ENCODE results near the gene IMPDH2. TPM values are rescaled to one million over a fixed set of nuclear protein-coding genes. Genes with fewer than 3 reads are reported as not detected.

The IMPDH2 gene
- total RNA-seq, 1 experiment from 2014 or later, result 184 TPM

DNA sequence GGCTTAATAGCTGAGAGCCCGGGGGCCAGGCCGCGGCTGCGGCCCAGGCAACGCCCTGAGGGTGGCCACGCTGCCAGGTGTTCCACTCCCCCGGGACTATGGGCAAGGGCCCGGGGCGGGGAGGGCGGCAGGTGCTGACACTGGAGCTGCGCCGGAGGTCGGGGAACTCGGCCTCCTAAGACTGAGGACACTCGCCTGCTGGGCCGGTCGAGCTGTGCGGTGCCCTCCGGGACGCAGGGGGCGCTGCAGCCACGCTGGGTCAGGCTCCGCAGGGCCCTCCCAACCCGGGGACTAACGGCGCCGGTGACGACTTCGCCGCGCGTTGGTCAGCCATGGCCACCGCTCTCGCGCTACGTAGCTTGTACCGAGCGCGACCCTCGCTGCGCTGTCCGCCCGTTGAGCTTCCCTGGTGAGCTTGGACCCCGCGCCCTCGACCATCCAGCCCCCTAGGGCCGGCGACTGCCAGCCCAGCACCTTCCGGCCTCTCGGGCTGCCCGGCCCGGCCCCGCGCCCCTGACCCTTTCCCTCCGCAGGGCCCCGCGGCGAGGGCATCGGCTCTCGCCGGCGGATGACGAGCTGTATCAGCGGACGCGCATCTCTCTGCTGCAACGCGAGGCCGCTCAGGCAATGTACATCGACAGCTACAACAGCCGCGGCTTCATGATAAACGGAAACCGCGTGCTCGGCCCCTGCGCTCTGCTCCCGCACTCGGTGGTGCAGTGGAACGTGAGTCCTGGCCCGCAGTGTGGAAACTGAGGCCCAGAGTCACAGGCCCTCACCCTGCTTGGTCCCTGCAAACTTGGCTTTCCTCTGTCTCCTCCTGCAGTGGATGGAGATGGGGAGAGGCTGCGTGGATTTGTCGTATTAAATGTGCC, 7.1 kb downstream of the IMPDH2 start, which contains the start of gene NDUFAF3:
Gene NDUFAF3 (plus strand): TSS at position 309 of the 875 bp plus-strand sequence. CDS start 24 bp downstream, at position 333.
- H3K27ac Mint-ChIP-seq (ENCODE audit: unreplicated experiment), result peak within 1 kb of the TSS; percentile 88
- H3K36me3 Mint-ChIP-seq (ENCODE audit: insufficient read depth, unreplicated experiment), result peaks cover 98% of the 10 kb centered on the region
- H3K4me3 Mint-ChIP-seq (ENCODE audit: low read depth, unreplicated experiment), result peak within 1 kb of the TSS; percentile 74
- TF ChIP-seq, protein P1, sequence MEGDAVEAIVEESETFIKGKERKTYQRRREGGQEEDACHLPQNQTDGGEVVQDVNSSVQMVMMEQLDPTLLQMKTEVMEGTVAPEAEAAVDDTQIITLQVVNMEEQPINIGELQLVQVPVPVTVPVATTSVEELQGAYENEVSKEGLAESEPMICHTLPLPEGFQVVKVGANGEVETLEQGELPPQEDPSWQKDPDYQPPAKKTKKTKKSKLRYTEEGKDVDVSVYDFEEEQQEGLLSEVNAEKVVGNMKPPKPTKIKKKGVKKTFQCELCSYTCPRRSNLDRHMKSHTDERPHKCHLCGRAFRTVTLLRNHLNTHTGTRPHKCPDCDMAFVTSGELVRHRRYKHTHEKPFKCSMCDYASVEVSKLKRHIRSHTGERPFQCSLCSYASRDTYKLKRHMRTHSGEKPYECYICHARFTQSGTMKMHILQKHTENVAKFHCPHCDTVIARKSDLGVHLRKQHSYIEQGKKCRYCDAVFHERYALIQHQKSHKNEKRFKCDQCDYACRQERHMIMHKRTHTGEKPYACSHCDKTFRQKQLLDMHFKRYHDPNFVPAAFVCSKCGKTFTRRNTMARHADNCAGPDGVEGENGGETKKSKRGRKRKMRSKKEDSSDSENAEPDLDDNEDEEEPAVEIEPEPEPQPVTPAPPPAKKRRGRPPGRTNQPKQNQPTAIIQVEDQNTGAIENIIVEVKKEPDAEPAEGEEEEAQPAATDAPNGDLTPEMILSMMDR (IDR thresholded peaks at IDR 0.05; ENCODE audit: unreplicated experiment), result peak; percentile 87
- no peaks in the 10 kb centered on the region for H3K9me3 Mint-ChIP-seq (ENCODE audit: low read depth, unreplicated experiment)
- H3K27me3 Mint-ChIP-seq (ENCODE audit: unreplicated experiment), result no peaks in the 10 kb centered on the region
- peak; percentile 97 for DNase-seq
- peaks cover 3% of the 10 kb centered on the region for H3K4me1 Mint-ChIP-seq (ENCODE audit: low read depth, unreplicated experiment)
- intact Hi-C loops (cut with micrococcal nuclease; ENCODE audit: unreplicated experiment), result no loop called here
- BruUV-seq (replicated peaks), result TSS peak; percentile 41
- CTCF ChIA-PET, result interaction anchor here (0.5 to 2.0 kb wide), 8 partner anchors 9 to 318 kb away, joined by 3 to 8 read pairs (median 4); partner anchors contain the start of genes QRICH1, USP4 and WDR6

DNA sequence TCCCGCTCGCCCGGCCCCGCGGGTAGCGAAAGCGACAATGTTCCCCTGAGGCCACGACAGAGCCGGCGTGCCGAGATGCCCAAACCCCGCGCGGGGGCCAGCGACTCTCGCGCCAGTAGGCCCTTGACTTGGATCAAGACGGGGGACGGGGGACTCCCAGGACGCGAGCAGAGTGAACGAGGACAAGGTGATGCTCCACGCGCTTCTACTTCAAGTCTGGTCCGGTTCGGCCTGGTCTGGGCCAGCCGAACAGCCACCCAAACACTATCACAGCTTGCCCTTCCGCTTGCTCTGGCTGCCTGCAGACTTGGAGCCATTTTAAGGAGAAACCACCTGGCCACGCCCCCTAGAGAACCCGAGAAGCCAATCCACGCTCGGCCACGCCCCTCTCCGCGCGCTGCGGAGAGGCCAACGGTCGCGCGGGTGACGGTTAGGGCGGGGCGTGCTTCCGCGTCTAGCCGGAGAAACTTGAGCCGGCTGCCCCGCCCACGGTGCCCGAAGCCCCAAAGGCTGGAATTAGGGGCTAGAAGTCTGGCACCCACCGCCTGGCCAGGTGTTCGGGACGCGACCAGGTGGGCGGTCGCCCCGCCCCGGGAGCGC, 7.9 kb downstream of the IMPDH2 start:
- Mint-ChIP-seq H3K9me3 (ENCODE audit: low read depth, unreplicated experiment) (no peaks in the 10 kb centered on the region), H3K4me3 (ENCODE audit: low read depth, unreplicated experiment) (peak overlapping the region; percentile 74), H3K27me3 (ENCODE audit: unreplicated experiment) (no peaks in the 10 kb centered on the region), H3K4me1 (ENCODE audit: low read depth, unreplicated experiment) (no peaks in the 10 kb centered on the region), H3K36me3 (ENCODE audit: insufficient read depth, unreplicated experiment) (peaks cover 98% of the 10 kb centered on the region), H3K27ac (ENCODE audit: unreplicated experiment) (peak overlapping the region; percentile 88)
- peak; percentile 99 for DNase-seq
- no TSS peak for BruUV-seq (replicated peaks)
- TF ChIP-seq, protein P1 (IDR thresholded peaks at IDR 0.05; ENCODE audit: unreplicated experiment), result no peak
- CTCF ChIA-PET, result interaction anchor here (0.6 to 2.0 kb wide), 7 partner anchors 14 to 318 kb away, joined by 3 to 8 read pairs (median 4); partner anchors contain the start of genes QRICH1, USP4 and WDR6
- intact Hi-C loops (cut with micrococcal nuclease; ENCODE audit: unreplicated experiment), result no loop called here

DNA sequence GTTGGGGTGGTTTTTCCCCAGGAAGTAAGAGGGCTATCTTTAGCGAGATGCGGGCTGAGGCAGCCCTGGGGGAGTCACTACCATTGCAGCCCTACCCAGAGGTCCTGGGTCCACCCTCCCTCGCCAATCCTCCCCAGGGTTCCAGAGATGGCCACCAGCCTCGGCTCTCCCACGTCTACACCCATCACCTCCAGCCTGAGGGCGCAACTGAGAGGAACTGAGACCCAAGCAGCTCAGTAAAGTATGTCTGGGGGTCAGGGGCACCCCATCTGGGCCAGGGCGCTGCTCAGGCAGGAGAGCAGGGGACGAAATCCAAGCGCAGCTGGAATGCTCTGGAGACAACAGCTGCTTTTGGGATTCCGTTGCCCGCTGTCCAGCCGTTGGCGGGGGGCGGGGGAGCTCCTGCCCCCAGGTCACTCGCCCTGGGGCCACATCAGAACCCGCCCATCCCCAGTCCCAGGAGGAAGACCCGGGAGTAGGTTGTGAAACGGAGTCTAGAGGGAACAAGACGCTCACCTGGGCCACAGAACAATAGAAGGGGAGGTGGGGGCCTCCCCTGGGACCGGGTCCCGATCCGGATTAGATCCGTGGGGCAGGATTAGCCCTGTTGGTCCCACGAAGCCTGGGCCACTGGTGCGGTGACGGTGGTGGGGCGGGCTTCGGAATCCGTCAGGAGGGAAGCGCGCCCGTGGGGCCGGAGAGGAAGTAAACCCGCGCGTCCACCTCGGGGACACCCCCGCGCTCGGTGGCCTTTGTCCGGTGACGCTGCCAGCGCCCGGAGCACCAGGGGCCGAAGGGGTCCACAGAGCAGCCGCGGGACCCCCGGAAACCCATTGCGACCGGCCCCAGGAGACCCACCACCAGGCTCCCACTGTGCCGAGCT, 8.6 kb downstream of the IMPDH2 start:
- DNase-seq, result peak; percentile 47
- Mint-ChIP-seq H3K36me3 (ENCODE audit: insufficient read depth, unreplicated experiment) (peaks cover 98% of the 10 kb centered on the region), H3K27me3 (ENCODE audit: unreplicated experiment) (no peaks in the 10 kb centered on the region), H3K27ac (ENCODE audit: unreplicated experiment) (peak overlapping the region; percentile 88), H3K9me3 (ENCODE audit: low read depth, unreplicated experiment) (no peaks in the 10 kb centered on the region), H3K4me1 (ENCODE audit: low read depth, unreplicated experiment) (no peaks in the 10 kb centered on the region), H3K4me3 (ENCODE audit: low read depth, unreplicated experiment) (peak overlapping the region; percentile 74)
- BruUV-seq (replicated peaks), result TSS peak; percentile 82
- intact Hi-C loops (cut with micrococcal nuclease; ENCODE audit: unreplicated experiment), result no loop called here
- TF ChIP-seq, protein P1 (IDR thresholded peaks at IDR 0.05; ENCODE audit: unreplicated experiment), result no peak
- CTCF ChIA-PET, result interaction anchor here (0.6 to 2.0 kb wide), 7 partner anchors 13 to 319 kb away, joined by 3 to 8 read pairs (median 4); partner anchors contain the start of genes USP4 and WDR6

DNA sequence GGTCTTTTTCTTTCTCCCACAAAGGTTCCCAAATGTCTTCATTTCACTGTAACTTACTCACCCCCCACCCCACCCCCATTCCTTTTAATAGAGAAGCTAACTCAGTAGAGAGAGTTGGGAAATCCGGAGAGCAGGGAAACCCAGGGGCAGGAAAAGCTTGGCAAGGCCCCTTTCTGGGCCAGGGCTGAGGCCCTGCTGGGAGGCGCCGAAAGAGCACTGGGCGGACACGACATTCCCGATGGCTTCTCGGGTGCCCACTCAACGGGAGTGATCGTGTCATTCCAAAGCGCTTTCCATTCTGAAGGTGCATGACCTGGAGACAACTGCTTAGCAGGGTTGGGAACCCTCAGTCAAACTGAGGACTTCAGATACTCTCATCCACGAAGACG, 9.3 kb downstream of the IMPDH2 start:
- Mint-ChIP-seq H3K4me3 (ENCODE audit: low read depth, unreplicated experiment) (peak overlapping the region; percentile 74), H3K4me1 (ENCODE audit: low read depth, unreplicated experiment) (no peaks in the 10 kb centered on the region), H3K36me3 (ENCODE audit: insufficient read depth, unreplicated experiment) (peaks cover 98% of the 10 kb centered on the region), H3K27me3 (ENCODE audit: unreplicated experiment) (no peaks in the 10 kb centered on the region), H3K9me3 (ENCODE audit: low read depth, unreplicated experiment) (no peaks in the 10 kb centered on the region), H3K27ac (ENCODE audit: unreplicated experiment) (peak overlapping the region; percentile 88)
- TF ChIP-seq, protein P1 (IDR thresholded peaks at IDR 0.05; ENCODE audit: unreplicated experiment), result no peak
- BruUV-seq (replicated peaks), result no TSS peak
- CTCF ChIA-PET, result interaction anchor here (0.6 to 1.2 kb wide), 4 partner anchors 32 to 705 kb away, joined by 3 to 5 read pairs (median 5); no protein-coding TSS in a partner anchor
- peak; percentile 19 for DNase-seq
- intact Hi-C loops (cut with micrococcal nuclease; ENCODE audit: unreplicated experiment), result no loop called here

Data from Calu3 (cell line).